Smooth muscle cell (in vitro differentiated cells): ENCODE data around the gene PTGDR. TPM values are rescaled to one million over a fixed set of nuclear protein-coding genes. Genes with fewer than 3 reads are reported as not detected.

ENCODE experiments used
- DNase-seq: peaks from one replicate; lab custom pipeline; 2025; ENCODE audit not compliant: unreplicated experiment; lab: John Stamatoyannopoulos, UW
- H2AFZ ChIP-seq: fragments of 200-600 bp; sonication (generic); 2 replicates; pipeline ENCODE4 v1.6.0; 2016; ENCODE audit warnings: antibody characterized with exemption, low read depth, mild to moderate bottlenecking
- H3F3A ChIP-seq: fragments of 200-600 bp; sonication (generic); 2 replicates; pipeline ENCODE4 v1.6.0; 2017; ENCODE audit warnings: antibody characterized with exemption, low read depth
- H3K27ac ChIP-seq: fragments of 200-600 bp; sonication (generic); 2 replicates; pipeline ENCODE4 v1.5.1; 2016; ENCODE audit warnings: low read depth, mild to moderate bottlenecking
- H3K27me3 ChIP-seq: fragments of 200-600 bp; sonication (generic); 2 replicates; pipeline ENCODE4 v1.6.1; 2016; ENCODE audit warnings: low read depth, mild to moderate bottlenecking
- H3K36me3 ChIP-seq: fragments of 200-600 bp; sonication (generic); 2 replicates; pipeline ENCODE4 v1.5.1; 2016; ENCODE audit warnings: low read depth
- H3K4me1 ChIP-seq: fragments of 200-600 bp; sonication (generic); 2 replicates; pipeline ENCODE4 v1.5.1; 2016; ENCODE audit warnings: low read depth
- H3K4me2 ChIP-seq: fragments of 200-600 bp; sonication (generic); 2 replicates; pipeline ENCODE4 v1.6.0; 2016; ENCODE audit warnings: mild to moderate bottlenecking
- H3K4me3 ChIP-seq: fragments of 200-600 bp; sonication (generic); 2 replicates; pipeline ENCODE4 v1.5.1; 2016; ENCODE audit warnings: mild to moderate bottlenecking
- H3K79me2 ChIP-seq: fragments of 200-600 bp; sonication (generic); 2 replicates; pipeline ENCODE4 v1.6.0; 2016; ENCODE audit warnings: low read depth, mild to moderate bottlenecking
- H3K9ac ChIP-seq: fragments of 200-600 bp; sonication (generic); 2 replicates; pipeline ENCODE4 v1.6.0; 2016; ENCODE audit warnings: low read depth
- H3K9me3 ChIP-seq: fragments of 200-600 bp; sonication (generic); replicated peaks from 2 replicates; pipeline ENCODE4 v1.5.1; 2016; ENCODE audit warnings: low read depth
- H4K20me1 ChIP-seq: fragments of 200-600 bp; sonication (generic); 2 replicates; pipeline ENCODE4 v1.6.0; 2016; ENCODE audit warnings: low read depth
- WGBS: methylation state at CpG from one replicate; pipeline ENCODE4 v1.1.7; 2016; ENCODE audit warnings: low lambda C conversion rate; 5-methylcytosine and 5-hydroxymethylcytosine counted together
- polyA plus RNA-seq: library from polyadenylated mRNA; unstranded; fragments of >200 nt; fragmentation: Nextera tagmentation; extraction: Ambion mirVana; gene quantifications from 2 replicates; pipeline ENCODE4 v1.2.1, GENCODE V29; 2016
- total RNA-seq: library from RNA; depleted of rRNA; stranded (reverse); fragments of >200 nt; gene quantifications from 2 replicates; pipeline ENCODE4 v1.2.3, GENCODE V29; 2014
- TF ChIP-seq, protein P1 (sequence below): fragments of 200-600 bp; sonication (generic); IDR thresholded peaks from 2 replicates; pipeline ENCODE4 v1.5.1; 2017; ENCODE audit warnings: borderline replicate concordance, mild to moderate bottlenecking, antibody characterized with exemption; ENCODE audit not compliant: insufficient read depth, poor library complexity, severe bottlenecking

Gene PTGDR
- total and polyA plus RNA-seq, 2 experiments from 2014 or later: not detected

DNA sequence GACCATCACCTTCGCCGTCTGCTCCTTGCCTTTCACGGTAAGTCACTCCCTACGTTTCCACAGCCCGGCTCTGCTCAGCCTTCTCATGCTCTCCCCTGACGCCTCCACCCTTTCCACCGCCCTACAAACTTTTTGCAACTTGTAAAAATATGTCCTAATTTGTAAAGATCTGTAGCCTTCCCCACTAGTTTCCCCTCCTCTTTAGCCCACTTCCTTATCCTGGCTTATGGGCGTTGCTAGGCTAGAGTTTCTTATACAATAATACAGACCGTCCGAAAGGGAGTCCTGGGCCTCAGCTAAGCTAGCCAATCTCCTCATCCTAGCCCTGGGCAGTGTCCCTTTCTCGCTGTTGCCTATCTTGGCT, 47.8 kb downstream of the PTGDR start:
- H3K4me1 ChIP-seq: no peaks in the 10 kb centered on the region
- peaks cover 7% of the 10 kb centered on the region for H3F3A ChIP-seq
- TF ChIP-seq, protein P1, sequence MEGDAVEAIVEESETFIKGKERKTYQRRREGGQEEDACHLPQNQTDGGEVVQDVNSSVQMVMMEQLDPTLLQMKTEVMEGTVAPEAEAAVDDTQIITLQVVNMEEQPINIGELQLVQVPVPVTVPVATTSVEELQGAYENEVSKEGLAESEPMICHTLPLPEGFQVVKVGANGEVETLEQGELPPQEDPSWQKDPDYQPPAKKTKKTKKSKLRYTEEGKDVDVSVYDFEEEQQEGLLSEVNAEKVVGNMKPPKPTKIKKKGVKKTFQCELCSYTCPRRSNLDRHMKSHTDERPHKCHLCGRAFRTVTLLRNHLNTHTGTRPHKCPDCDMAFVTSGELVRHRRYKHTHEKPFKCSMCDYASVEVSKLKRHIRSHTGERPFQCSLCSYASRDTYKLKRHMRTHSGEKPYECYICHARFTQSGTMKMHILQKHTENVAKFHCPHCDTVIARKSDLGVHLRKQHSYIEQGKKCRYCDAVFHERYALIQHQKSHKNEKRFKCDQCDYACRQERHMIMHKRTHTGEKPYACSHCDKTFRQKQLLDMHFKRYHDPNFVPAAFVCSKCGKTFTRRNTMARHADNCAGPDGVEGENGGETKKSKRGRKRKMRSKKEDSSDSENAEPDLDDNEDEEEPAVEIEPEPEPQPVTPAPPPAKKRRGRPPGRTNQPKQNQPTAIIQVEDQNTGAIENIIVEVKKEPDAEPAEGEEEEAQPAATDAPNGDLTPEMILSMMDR: no peak
- peak overlapping the region; percentile 98 for H3K4me2 ChIP-seq
- H4K20me1 ChIP-seq: peaks cover 14% of the 10 kb centered on the region
- peak overlapping the region; percentile 75 for H2AFZ ChIP-seq
- DNase-seq: no peak
- H3K9me3 ChIP-seq: peaks cover 1% of the 10 kb centered on the region
- WGBS: 24% methylated on average over 11 of the region's 11 CpGs
- H3K79me2 ChIP-seq: no peaks in the 10 kb centered on the region
- peak overlapping the region; percentile 70 for H3K4me3 ChIP-seq
- H3K27ac ChIP-seq: no peak overlapping the region
- peaks cover 28% of the 10 kb centered on the region for H3K27me3 ChIP-seq
- H3K9ac ChIP-seq: no peak overlapping the region
- peaks cover 3% of the 10 kb centered on the region for H3K36me3 ChIP-seq

DNA sequence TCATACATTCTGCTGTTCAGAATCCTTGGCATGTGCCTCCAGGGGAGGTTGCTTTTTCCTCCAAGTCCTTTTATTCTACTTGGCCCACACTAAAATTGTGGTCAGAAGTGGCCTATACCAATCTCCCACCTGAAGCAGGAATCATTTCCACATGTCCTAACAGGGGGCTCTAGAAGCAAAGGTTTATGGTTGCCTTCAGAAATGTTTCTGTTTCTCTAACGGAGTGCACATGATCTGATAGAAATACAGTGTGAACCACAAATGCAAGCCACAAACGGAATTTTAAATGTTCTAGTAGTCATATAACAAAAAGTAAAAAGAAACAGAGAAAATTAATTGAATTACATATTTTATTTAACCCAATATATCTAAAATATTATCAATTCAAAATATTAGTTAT, 50.6 kb downstream of the PTGDR start:
- H4K20me1 ChIP-seq: peaks cover 14% of the 10 kb centered on the region
- WGBS: 92% methylated on average over 2 of the region's 2 CpGs
- H3K9me3 ChIP-seq: peaks cover 4% of the 10 kb centered on the region
- no peak for DNase-seq
- H2AFZ ChIP-seq: no peak overlapping the region
- H3K27ac ChIP-seq: no peak overlapping the region
- H3F3A ChIP-seq: peaks cover 7% of the 10 kb centered on the region
- peak overlapping the region; percentile 98 for H3K4me2 ChIP-seq
- TF ChIP-seq, protein P1: no peak
- peaks cover 8% of the 10 kb centered on the region for H3K36me3 ChIP-seq
- peaks cover 28% of the 10 kb centered on the region for H3K27me3 ChIP-seq
- peak overlapping the region; percentile 70 for H3K4me3 ChIP-seq
- H3K9ac ChIP-seq: no peak overlapping the region
- H3K4me1 ChIP-seq: no peaks in the 10 kb centered on the region
- H3K79me2 ChIP-seq: no peaks in the 10 kb centered on the region

DNA sequence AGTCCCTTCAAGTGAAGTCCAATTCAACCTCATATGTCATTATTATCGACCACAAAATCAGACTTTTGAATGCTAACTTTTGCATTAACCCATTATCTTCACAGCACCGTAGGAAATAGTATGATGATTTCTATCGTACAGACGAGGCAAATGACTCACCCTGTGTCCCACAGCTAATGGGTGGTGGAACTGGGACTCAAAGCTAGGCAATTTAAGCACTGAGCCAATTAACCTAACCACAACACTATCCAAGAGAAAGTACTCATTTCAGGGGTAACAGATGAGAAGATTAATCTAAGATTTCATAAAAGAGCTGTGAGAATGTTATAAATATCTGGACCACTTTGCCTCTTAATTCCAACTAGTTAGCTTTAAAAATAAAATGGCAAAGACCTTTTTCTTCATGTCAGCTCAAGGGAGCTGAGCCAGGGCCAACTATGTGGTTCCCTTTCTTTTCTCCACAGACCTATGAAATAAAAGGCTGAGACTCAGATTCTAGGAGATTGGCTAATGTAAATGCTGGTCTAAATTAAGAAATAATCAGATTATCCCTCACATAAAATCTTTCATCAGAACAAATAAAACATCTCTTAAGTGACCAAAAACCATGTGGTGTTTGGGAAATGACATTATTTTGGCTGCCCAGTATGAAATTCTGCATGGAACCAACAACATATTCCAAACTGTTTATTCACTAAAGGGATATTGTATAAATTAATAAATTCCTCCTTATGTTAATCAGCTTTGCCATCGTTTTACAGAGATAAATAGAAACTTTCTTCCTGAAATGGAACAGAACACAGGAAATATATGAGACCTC, 51.5 kb downstream of the PTGDR start:
- H3K27ac ChIP-seq: no peak overlapping the region
- TF ChIP-seq, protein P1: no peak
- no peak overlapping the region for H2AFZ ChIP-seq
- no peak overlapping the region for H3K4me3 ChIP-seq
- peaks cover 14% of the 10 kb centered on the region for H4K20me1 ChIP-seq
- no peaks in the 10 kb centered on the region for H3K79me2 ChIP-seq
- H3K27me3 ChIP-seq: peaks cover 28% of the 10 kb centered on the region
- H3F3A ChIP-seq: no peaks in the 10 kb centered on the region
- peak overlapping the region; percentile 98 for H3K4me2 ChIP-seq
- peaks cover 8% of the 10 kb centered on the region for H3K36me3 ChIP-seq
- H3K4me1 ChIP-seq: no peaks in the 10 kb centered on the region
- no peak for DNase-seq
- H3K9ac ChIP-seq: no peak overlapping the region
- H3K9me3 ChIP-seq: peaks cover 4% of the 10 kb centered on the region
- 66% methylated on average over 5 of the region's 5 CpGs for WGBS

DNA sequence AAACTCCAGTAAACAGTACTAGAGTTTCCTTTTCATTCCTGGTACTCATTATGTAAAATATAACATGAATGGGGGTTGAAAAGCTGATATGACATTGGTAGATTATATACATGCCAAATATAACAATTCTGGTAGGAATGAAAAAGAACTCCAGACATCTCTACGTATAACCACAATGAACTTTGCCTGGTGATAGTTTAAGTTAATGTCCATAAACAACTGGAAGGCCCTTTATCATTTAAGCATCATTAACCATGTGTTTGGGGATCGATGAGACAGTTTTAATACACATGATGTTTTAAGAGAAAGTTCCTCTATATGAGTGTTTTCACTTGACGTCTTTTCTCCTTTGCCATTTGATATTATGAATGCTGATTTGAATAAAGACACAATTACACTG, 52.4 kb downstream of the PTGDR start:
- Histone ChIP-seq H3K36me3 (peaks cover 8% of the 10 kb centered on the region), H3K27ac (no peak overlapping the region), H3K9ac (no peak overlapping the region), H3K4me3 (no peak overlapping the region), H3K9me3 (peaks cover 4% of the 10 kb centered on the region), H3K27me3 (peaks cover 19% of the 10 kb centered on the region), H3K79me2 (no peaks in the 10 kb centered on the region), H3K4me1 (no peaks in the 10 kb centered on the region), H2AFZ (no peak overlapping the region), H4K20me1 (peaks cover 14% of the 10 kb centered on the region), H3K4me2 (no peak overlapping the region), H3F3A (no peaks in the 10 kb centered on the region)
- DNase-seq: no peak
- TF ChIP-seq, protein P1: no peak
- 85% methylated on average over 3 of the region's 3 CpGs for WGBS
